ENCODE measurements around the gene RNF157.

Gene RNF157

GRCh38 chr17:76121932-76122430 is 118.3 kb downstream of the RNF157 start:
- DNase-seq = peak; percentile 37

- DNase-seq = no peak
These were observed 119.7 kb downstream of the RNF157 start for GRCh38 chr17:76120658-76121008.

DNA sequence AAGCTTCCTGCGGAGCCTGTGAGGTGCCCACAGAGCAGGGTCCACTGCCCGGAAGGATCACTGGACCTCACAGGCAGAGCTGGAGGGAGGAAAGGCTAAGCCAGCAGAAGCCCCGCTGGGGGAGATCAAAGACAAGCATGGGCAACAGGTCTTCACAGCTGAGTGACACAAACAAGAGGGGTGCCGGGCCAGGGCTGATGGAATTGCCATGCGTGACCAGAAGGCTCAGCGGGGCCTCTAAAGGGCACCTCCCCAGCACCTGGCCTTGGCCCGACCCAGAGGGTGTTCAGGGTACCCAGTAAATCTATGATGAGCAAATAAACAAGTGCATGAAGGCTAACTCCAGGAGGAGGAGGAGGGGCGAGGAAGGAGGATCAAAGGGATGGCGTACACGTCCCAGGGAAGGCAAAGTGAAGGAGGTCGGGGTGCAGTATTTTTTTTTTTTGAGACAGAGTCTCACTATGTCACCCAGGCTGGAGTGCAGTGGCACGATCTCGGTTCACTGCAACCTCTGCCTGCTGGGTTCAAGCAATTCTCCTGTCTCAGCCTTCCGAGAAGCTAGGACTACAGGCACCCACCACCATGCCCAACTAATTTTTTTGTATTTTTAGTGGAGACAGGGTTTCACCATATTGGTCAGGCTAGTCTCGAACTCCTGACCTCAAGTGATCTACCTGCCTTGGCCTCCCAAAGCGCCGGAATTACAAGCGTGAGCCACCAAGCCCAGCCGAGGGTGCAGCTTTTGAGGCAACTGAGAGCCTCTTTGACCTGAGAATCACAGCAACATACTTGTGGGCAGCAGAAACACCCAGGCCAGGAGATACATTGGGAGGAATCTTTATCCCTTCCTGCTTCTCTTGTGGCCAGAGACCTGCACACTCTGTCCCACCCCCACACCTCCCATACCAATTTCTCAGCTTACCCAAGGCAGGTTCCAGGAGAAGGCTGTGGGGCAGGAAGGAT is 120.6 kb downstream of the RNF157 start:
- DNase-seq = no peak

DNA sequence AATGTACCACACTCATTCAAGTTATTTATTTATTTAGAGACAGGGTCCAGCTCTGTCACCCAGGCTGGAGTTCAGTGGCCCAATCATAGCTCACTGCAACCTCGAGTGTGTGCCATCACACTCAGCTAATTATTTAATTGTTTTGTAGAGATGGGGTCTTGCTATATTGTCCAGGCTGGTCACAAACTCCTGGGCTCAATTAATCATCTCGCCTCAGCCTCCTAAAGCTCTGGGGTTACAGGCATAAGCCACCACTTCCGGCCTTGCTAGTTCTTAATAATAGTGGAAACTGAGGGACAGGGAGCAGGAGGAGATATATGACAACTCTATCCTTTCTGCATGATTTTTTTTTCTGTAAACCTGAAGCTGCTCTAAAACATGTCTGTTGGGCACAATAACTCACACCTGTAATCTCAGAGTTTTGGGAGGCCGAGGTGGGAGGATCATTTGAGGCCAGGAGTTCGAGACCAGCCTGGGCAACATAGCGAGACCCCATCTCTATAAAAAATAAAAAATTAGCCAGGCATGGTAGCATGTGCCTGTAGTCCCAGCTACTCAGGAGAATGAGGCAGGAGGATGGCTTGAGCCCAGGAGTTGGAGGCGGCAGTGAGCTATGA is 125.0 kb downstream of the RNF157 start:
- no peak for DNase-seq

DNA sequence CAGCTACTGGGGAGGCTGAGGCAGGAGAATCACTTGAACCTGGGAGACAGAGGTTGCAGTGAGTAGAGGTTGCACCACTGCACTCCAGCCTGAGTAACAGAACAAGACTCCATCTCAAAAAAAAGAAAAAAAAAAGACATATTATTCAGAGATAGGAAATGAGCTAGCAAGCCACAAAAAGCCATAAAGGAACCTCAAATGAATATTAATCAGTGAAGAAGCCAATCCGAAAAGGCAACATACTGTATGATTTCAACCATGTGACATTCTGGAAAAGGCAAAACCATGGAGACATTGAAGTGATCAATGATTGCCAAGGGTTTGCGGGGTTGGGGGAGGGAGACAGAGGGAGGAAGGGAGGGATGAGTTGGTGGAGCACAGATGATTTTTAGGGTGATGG is 128.3 kb downstream of the RNF157 start:
- peak; percentile 67 for DNase-seq

GRCh38 chr17:76107509-76107908 is 132.8 kb downstream of the RNF157 start:
- DNase-seq = no peak

- DNase-seq = peak; percentile 59
These were observed 133.6 kb downstream of the RNF157 start for GRCh38 chr17:76106703-76107102.

DNA sequence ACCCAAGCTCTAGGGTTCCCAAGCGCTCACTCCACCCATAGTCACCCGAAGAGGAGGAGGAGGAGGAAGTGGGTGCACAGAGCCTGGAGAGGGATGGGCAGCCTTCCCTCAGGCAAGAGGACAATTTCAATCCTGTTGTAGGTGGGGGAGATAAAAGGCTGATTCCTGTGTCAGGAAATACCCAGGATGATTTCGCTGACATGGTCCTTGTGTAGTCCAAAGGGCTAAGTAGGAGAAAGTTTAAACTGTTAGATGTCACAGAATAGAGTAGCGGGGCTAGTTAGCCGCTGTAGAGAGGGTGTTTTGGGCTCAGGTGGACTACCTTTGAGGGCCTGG is 135.4 kb downstream of the RNF157 start:
- DNase-seq = no peak

GRCh38 chr17:76104140-76104895 is 136.0 kb downstream of the RNF157 start:
- no peak for DNase-seq

DNA sequence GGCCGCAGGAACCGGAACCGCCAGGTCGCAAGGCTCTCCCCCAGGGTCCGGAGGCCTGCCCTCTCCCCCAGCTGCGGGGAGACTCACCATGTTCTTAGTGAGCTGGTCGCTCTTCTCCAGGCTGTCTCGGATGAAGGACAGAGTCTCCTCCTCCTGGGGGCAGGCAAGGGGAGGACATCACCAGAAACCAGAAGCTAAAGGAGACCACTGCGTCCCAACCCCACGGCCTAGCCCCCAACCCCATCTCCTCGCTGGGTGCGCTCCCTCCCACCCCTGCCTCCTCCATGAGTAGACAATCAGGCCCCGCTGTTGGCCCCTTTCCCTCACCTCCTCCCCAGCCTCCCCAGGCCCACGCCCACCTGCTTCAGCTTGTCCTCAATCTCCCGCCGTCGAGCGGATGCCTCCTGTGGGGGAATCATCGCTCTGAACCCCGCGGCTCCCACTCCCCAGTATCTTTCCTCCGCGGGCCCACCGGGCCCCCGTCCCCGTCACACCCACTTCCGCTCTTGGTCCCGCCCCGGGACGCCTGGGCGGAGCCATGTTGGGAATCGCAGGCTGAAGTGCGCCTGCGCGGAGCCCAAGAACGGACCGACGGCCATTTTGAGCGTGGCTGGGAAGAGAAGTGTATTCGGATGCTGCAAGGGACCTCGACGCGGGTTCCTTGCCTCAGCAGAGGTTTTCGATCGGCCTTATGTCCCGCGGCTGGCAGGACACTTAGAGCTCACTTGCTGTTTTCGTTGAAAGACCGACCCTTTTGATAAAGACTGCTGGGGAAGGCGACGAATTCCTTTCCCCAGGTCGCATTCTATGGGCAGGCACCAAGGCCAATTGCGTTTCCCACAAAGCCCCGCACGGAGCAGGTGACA is 136.8 kb downstream of the RNF157 start, which contains the start of gene EXOC7:
TSS of gene EXOC7 (minus strand) at position 514 of the 866 bp plus-strand sequence. CDS start at position 419, 95 bp downstream.
- DNase-seq = peak; percentile 90

- no peak for DNase-seq
These were observed 137.4 kb downstream of the RNF157 start for GRCh38 chr17:76102944-76103273.

GRCh38 chr17:76097716-76098295 is 142.5 kb downstream of the RNF157 start:
- DNase-seq = no peak

- no peak for DNase-seq
These were observed 144.3 kb downstream of the RNF157 start for GRCh38 chr17:76095943-76096342.

DNA sequence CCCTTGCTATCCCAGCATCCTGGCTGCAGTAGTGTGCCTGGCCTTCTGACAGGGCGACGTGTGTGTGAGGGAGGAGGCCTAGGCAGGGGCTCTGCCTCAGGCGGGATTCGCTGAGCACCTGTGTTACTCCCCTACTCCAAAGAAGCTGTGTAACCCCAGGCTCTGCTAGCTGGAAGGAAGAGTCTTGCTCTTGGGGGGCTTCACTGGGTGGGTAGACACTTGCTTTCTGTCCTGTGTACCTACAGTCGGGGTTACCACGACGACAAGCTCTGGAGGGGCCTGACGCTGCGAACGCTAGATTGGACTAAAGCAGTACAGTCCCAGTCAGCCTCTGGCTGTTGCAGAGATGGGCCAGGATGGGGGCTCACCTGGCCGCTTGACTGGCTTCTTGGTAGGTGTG is 146.2 kb downstream of the RNF157 start:
- no peak for DNase-seq

DNA sequence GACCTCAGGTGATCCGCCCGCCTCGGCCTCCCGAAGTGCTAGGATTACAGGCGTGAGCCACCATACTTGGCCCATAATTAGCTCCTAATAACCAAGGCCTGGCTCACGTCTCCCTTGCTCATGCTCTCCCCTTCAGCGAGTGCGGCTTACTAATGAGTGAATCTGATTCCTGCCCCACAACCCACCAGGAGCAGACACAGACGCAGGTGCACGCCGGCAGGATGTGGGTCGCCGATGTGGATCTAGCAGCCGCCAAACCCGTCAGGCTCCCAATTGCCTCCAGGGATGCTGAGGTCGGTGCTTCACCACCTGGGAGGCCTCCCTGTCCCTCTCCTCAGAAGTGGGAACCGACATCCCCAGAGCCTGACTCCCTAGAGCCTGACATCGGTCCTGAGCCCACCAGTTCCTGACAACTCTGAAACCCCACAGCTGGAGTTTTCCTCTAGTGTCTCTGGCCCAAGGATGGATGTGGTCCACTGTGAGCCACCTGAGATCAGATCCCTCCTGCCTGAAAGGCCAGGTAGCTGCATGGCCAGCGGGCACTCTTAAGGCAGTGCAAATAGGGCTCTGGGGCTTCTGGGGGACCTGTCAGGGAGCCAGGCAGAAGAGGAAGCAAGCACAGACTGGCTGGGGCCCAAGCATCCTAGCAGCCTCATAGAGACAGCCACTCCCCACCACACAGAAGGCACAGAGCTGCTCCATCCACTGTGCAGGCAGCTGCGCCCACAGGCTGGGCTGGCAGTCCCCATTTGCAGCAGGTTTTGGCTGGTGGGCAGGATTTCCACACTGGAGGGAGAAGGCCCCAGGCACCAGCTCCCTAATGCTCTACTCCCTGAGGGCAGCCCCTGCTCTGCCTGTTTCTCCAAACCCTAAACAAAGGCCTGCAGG is 147.5 kb downstream of the RNF157 start:
- no peak for DNase-seq

Measured in fibroblast of upper back skin (primary cell).